Kidney tubule cell (primary cell): ENCODE results near the gene DEFB119.
"Not testable (repeated sequence)": the region's sequence is repeated elsewhere in the genome, so short reads cannot be mapped to it uniquely, and the experiment has no call there.

ENCODE experiments used
- DNase-seq: peaks from one replicate; pipeline ENCODE4 v3.0.0-alpha.2; 2018; ENCODE audit warnings: low spot score

Gene DEFB119

GRCh38 chr20:31390490-31390889 lies at the start of gene DEFB119:
TSS of gene DEFB119 (minus strand) at chr20:31390590. CDS start at chr20:31390483, 107 bp downstream.
- DNase-seq = no peak

GRCh38 chr20:31430568-31431115 lies 40.3 kb upstream of the DEFB119 start:
- no peak for DNase-seq

GRCh38 chr20:31427576-31427975 lies 37.2 kb upstream of the DEFB119 start:
- not testable (repeated sequence) for DNase-seq

- DNase-seq = not testable (repeated sequence)
Observed at GRCh38 chr20:31426891-31427551, 36.6 kb upstream of the DEFB119 start.

- DNase-seq = no peak
Observed at GRCh38 chr20:31425797-31426196, 35.4 kb upstream of the DEFB119 start.

- DNase-seq = no peak
Observed at GRCh38 chr20:31418307-31418706, 27.9 kb upstream of the DEFB119 start.

GRCh38 chr20:31415653-31416052 lies 25.3 kb upstream of the DEFB119 start:
- no peak for DNase-seq

- no peak for DNase-seq
Observed at GRCh38 chr20:31414381-31414780, 24.0 kb upstream of the DEFB119 start.

- DNase-seq = no peak
Observed at GRCh38 chr20:31410011-31410410, 19.6 kb upstream of the DEFB119 start.

- DNase-seq = no peak
Observed at GRCh38 chr20:31406115-31406514, 15.7 kb upstream of the DEFB119 start, which contains the start of gene DEFB121. TSS of gene DEFB121 (minus strand) at chr20:31406215. CDS start at chr20:31406152, 63 bp downstream.

- DNase-seq = no peak
Observed at GRCh38 chr20:31403886-31404285, 13.5 kb upstream of the DEFB119 start.

- no peak for DNase-seq
Observed at GRCh38 chr20:31394900-31395299, 4.5 kb upstream of the DEFB119 start.

- no peak for DNase-seq
Observed at GRCh38 chr20:31392836-31393235, 2.4 kb upstream of the DEFB119 start.

- DNase-seq = no peak
Observed at GRCh38 chr20:31374346-31374745, 16.0 kb downstream of the DEFB119 start.

GRCh38 chr20:31368301-31368700 lies 22.1 kb downstream of the DEFB119 start, which contains the start of gene DEFB118:
TSS of gene DEFB118 (plus strand) at chr20:31368601. CDS start at chr20:31368651, 50 bp downstream.
- DNase-seq = no peak

GRCh38 chr20:31364272-31364671 lies 26.1 kb downstream of the DEFB119 start:
- DNase-seq = not testable (repeated sequence)

- DNase-seq = no peak
Observed at GRCh38 chr20:31363295-31363694, 27.1 kb downstream of the DEFB119 start.

- DNase-seq = no peak
Observed at GRCh38 chr20:31355981-31356380, 34.4 kb downstream of the DEFB119 start.

- DNase-seq = no peak
Observed at GRCh38 chr20:31341470-31341869, 48.9 kb downstream of the DEFB119 start.

GRCh38 chr20:31330893-31331292 lies 59.5 kb downstream of the DEFB119 start:
- DNase-seq = no peak
